ENCODE data around the gene SH3GL2. TPM values are rescaled to one million over a fixed set of nuclear protein-coding genes. Genes with fewer than 3 reads are reported as not detected.

The SH3GL2 gene
- total and polyA plus RNA-seq, 2 donors (not counting 3 experiments of a cell fraction or from before 2014, with no cell fraction given), result 0.12 TPM; not detected in 1

- intact Hi-C loops (cut with micrococcal nuclease), result no loop called here
- Histone ChIP-seq H4K20me1 (replicated peaks; ENCODE audit: control insufficient read depth, extremely low read depth, insufficient read depth, low read length) (no peaks in the 10 kb centered on the region), H3K9ac (replicated peaks; ENCODE audit: extremely low read depth, insufficient read depth, low read length) (no peak overlapping the region), H3K27ac (ENCODE audit: insufficient read depth, low read depth, low read length) (no peak overlapping the region), H3K4me2 (ENCODE audit: insufficient read depth, low read length) (no peak overlapping the region), H3K9me3 (replicated peaks; ENCODE audit: control insufficient read depth, insufficient read depth, low read length) (no peaks in the 10 kb centered on the region), H3K36me3 (ENCODE audit: control insufficient read depth in 2 of 2, extremely low read depth in 1 of 2, insufficient read depth in 2 of 2, low read length in 2 of 2) (no peaks in the 10 kb centered on the region), H3K9me1 (replicated peaks; ENCODE audit: control insufficient read depth, extremely low read depth, insufficient read depth, low read length) (no peaks in the 10 kb centered on the region), H3K27me3 (ENCODE audit: control insufficient read depth in 2 of 2, insufficient read depth in 2 of 2, low read length in 2 of 2) (no peaks in the 10 kb centered on the region), H3K4me1 (ENCODE audit: control insufficient read depth, extremely low read depth, insufficient read depth, low read length) (no peaks in the 10 kb centered on the region), H3K4me3 (replicated peaks in 1 of 3; ENCODE audit: insufficient read depth in 1 of 3, low read depth in 1 of 3, low read length in 3 of 3) (no peak overlapping the region), H2AFZ (ENCODE audit: low read depth, low read length) (no peak overlapping the region), H3K79me2 (ENCODE audit: control insufficient read depth, insufficient read depth, low read length) (no peaks in the 10 kb centered on the region)
- FAIRE-seq (no peak), DNase-seq (ENCODE audit: low read depth, low spot score) (no peak)
- TF ChIP-seq MYC (IDR thresholded peaks at IDR 0.05; ENCODE audit: low read depth, low read length), result no peak
- no peak for TF ChIP-seq EZH2 (IDR thresholded peaks at IDR 0.05; ENCODE audit: borderline replicate concordance, low read depth, low read length, severe bottlenecking)
- no peak for TF ChIP-seq MAX (IDR thresholded peaks at IDR 0.05; ENCODE audit: insufficient read depth, insufficient read length)
- TF ChIP-seq POLR2A (IDR thresholded peaks at IDR 0.05; ENCODE audit: low read depth, low read length), result no peak
- no peak for TF ChIP-seq CTCF (IDR thresholded peaks at IDR 0.05; ENCODE audit: extremely low read depth in 1 of 2, insufficient read depth in 1 of 2, low read depth in 1 of 2, low read length in 2 of 2)
- no peak for TF ChIP-seq JUN (IDR thresholded peaks at IDR 0.05; ENCODE audit: borderline replicate concordance, insufficient read depth, insufficient read length, low read depth)
- no peak for TF ChIP-seq FOS (IDR thresholded peaks at IDR 0.05; ENCODE audit: borderline replicate concordance, insufficient read depth, low read length)
- TF ChIP-seq POLR2AphosphoS5 (IDR thresholded peaks at IDR 0.05; ENCODE audit: insufficient read depth, low read depth, low read length), result no peak
- no peak for TF ChIP-seq GATA2 (IDR thresholded peaks at IDR 0.05; ENCODE audit: insufficient read depth, insufficient read length, low read depth, low read length)
- ChIA-PET CTCF (no interaction called here), POLR2A (no interaction called here)
- dilution Hi-C loops (cut with MboI; ENCODE audit: extremely low pct_ligation_motif_present, low sequenced_read_pairs), result no loop called here
- no TSS peak for BruUV-seq (replicated peaks)
Measured at GRCh38 chr9:17772223-17772622, 193.4 kb downstream of the SH3GL2 start.
